H1 (cell line): ENCODE results near the gene PCDH9. TPM values are rescaled to one million over a fixed set of nuclear protein-coding genes. Genes with fewer than 3 reads are reported as not detected.
A peak's percentile ranks its signal among the peaks of the same experiment; 100 is the strongest.

Source experiments
- CTCF ChIA-PET: fragments of 300-600 bp; sonication (Branson Sonifier 250); formaldehyde crosslinking; loops from one replicate; lab custom pipeline; 2021; ENCODE audit not compliant: partially characterized antibody; lab: Charles Lee
- POLR2A ChIA-PET: fragments of 300-600 bp; sonication (Branson Sonifier 250); formaldehyde crosslinking; loops from one replicate; lab custom pipeline; 2021; ENCODE audit warnings: inconsistent platforms; ENCODE audit not compliant: partially characterized antibody; lab: Charles Lee
- DNase-seq, 2 experiments: peaks; one replicate each; pipeline versions ENCODE4 v3.0.0 to v3.0.0-alpha.2; 2010 to 2022; ENCODE audit warnings: low spot score in 2 of 2, low read depth in 1 of 2, mixed read lengths in 1 of 2
- FAIRE-seq: peaks from 2 replicates; lab custom pipeline; 2011; peaks lifted over from hg19 to GRCh38; lab: Jason Lieb, UNC
- H2AFZ ChIP-seq: 2 replicates; pipeline ENCODE4 v1.8.1; 2012; ENCODE audit warnings: low read length, inconsistent platforms
- H2AK5ac ChIP-seq: 2 replicates; pipeline ENCODE4 v1.6.1; 2013; ENCODE audit warnings: low read depth, low read length
- H2BK120ac ChIP-seq: replicated peaks from 2 replicates; pipeline ENCODE3; 2013; ENCODE audit warnings: low read depth, low read length, inconsistent platforms
- H2BK12ac ChIP-seq: 2 replicates; pipeline ENCODE4 v1.6.1; 2013; ENCODE audit warnings: low read depth, low read length
- H2BK15ac ChIP-seq: 2 replicates; pipeline ENCODE4 v1.6.1; 2013; ENCODE audit warnings: low read length
- H2BK20ac ChIP-seq: 2 replicates; pipeline ENCODE4 v1.6.1; 2013; ENCODE audit warnings: low read length
- H2BK5ac ChIP-seq: 2 replicates; pipeline ENCODE4 v1.6.1; 2013; ENCODE audit warnings: low read depth, low read length
- H3K14ac ChIP-seq: 2 replicates; pipeline ENCODE4 v1.6.1; 2013; ENCODE audit warnings: inconsistent platforms; ENCODE audit not compliant: insufficient read length
- H3K18ac ChIP-seq: 2 replicates; pipeline ENCODE4 v1.6.1; 2013; ENCODE audit warnings: low read length; ENCODE audit errors: extremely low read depth
- H3K23ac ChIP-seq: 2 replicates; pipeline ENCODE4 v1.6.1; 2013; ENCODE audit warnings: inconsistent platforms; ENCODE audit not compliant: insufficient read length
- H3K23me2 ChIP-seq: 2 replicates; pipeline ENCODE4 v1.6.1; 2013; ENCODE audit warnings: low read depth, low read length
- H3K27ac ChIP-seq: 2 replicates; pipeline ENCODE4 v1.6.1; 2011; ENCODE audit warnings: low read depth, low read length, inconsistent platforms
- H3K27me3 ChIP-seq, 4 experiments: replicated peaks in 1 of 4; 1 replicate in 1 of 4; 2 replicates in 3 of 4; pipeline versions ENCODE4 v1.6.1 to v1.8.1; 2011 to 2013; ENCODE audit warnings: low read length in 3 of 4, mild to moderate bottlenecking in 3 of 4, inconsistent platforms in 2 of 4, mixed read lengths in 2 of 4, moderate library complexity in 1 of 4; ENCODE audit not compliant: control insufficient read depth in 3 of 4, insufficient read depth in 3 of 4; ENCODE audit errors: extremely low read depth in 1 of 4
- H3K36me3 ChIP-seq, 4 experiments: 2 replicates each; pipeline versions ENCODE4 v1.6.1 to v1.8.1; 2011 to 2013; ENCODE audit warnings: mild to moderate bottlenecking in 4 of 4, low read length in 3 of 4, moderate library complexity in 2 of 4, control low read depth in 1 of 4, inconsistent platforms in 1 of 4; ENCODE audit not compliant: insufficient read depth in 4 of 4, control insufficient read depth in 2 of 4
- H3K4ac ChIP-seq: replicated peaks from 2 replicates; pipeline ENCODE3; 2013; ENCODE audit warnings: low read length, low read depth, mixed read lengths, inconsistent platforms; ENCODE audit not compliant: insufficient read length
- H3K4me1 ChIP-seq, 4 experiments: replicated peaks in 1 of 4; 1 replicate in 1 of 4; 2 replicates in 3 of 4; pipeline versions ENCODE4 v1.6.1 to v1.8.1; 2011 to 2013; ENCODE audit warnings: low read length in 3 of 4, inconsistent platforms in 2 of 4, mixed read lengths in 1 of 4; ENCODE audit not compliant: insufficient read depth in 4 of 4, control insufficient read depth in 3 of 4
- H3K4me2 ChIP-seq, 2 experiments: 2 replicates each; pipeline versions ENCODE4 v1.6.1 to v1.8.1; 2011 to 2013; ENCODE audit warnings: low read depth in 2 of 2, low read length in 2 of 2, control low read depth in 1 of 2, inconsistent platforms in 1 of 2, mild to moderate bottlenecking in 1 of 2; ENCODE audit not compliant: insufficient read depth in 1 of 2
- H3K4me3 ChIP-seq, 4 experiments: fragments of 200-600, 300-600 bp in 1 of 4; sonication (generic), shearing (Covaris generic), sonication (Bioruptor Twin) in 1 of 4; 2 replicates each; pipeline versions ENCODE4 v1.5.1 to v1.8.1; 2011 to 2016; ENCODE audit warnings: low read length in 4 of 4, low read depth in 3 of 4, control low read depth in 2 of 4, inconsistent platforms in 2 of 4, mild to moderate bottlenecking in 2 of 4, mixed read lengths in 1 of 4, moderate library complexity in 1 of 4; ENCODE audit not compliant: insufficient read depth in 2 of 4; ENCODE audit errors: extremely low read depth in 1 of 4
- H3K56ac ChIP-seq: replicated peaks from 2 replicates; pipeline ENCODE3; 2013; ENCODE audit warnings: low read depth, mild to moderate bottlenecking, mixed read lengths, low read length, inconsistent platforms; ENCODE audit not compliant: insufficient read length
- H3K79me1 ChIP-seq: 2 replicates; pipeline ENCODE4 v1.6.1; 2013; ENCODE audit warnings: low read depth, low read length, control low read depth
- H3K79me2 ChIP-seq, 2 experiments: 2 replicates each; pipeline versions ENCODE4 v1.6.1 to v1.8.1; 2012 to 2013; ENCODE audit warnings: low read length in 2 of 2, mild to moderate bottlenecking in 2 of 2, inconsistent platforms in 1 of 2; ENCODE audit not compliant: insufficient read depth in 2 of 2, control insufficient read depth in 1 of 2
- H3K9ac ChIP-seq, 4 experiments: replicated peaks in 1 of 4; 1 replicate in 1 of 4; 2 replicates in 3 of 4; pipeline versions ENCODE4 v1.6.1 to v1.8.1; 2011 to 2013; ENCODE audit warnings: low read depth in 3 of 4, low read length in 3 of 4, control low read depth in 2 of 4, mild to moderate bottlenecking in 2 of 4, moderate library complexity in 2 of 4, inconsistent platforms in 1 of 4; ENCODE audit errors: extremely low read depth in 1 of 4
- H3K9me3 ChIP-seq, 2 experiments: 2 replicates each; pipeline versions ENCODE4 v1.6.1 to v1.8.1; 2012 to 2013; ENCODE audit warnings: mild to moderate bottlenecking in 2 of 2, moderate library complexity in 2 of 2, control low read depth in 1 of 2, inconsistent platforms in 1 of 2, low read depth in 1 of 2, low read length in 1 of 2, mixed read lengths in 1 of 2; ENCODE audit not compliant: insufficient read depth in 2 of 2
- H4K20me1 ChIP-seq, 2 experiments: replicated peaks in 1 of 2; 2 replicates each; pipeline versions ENCODE3 to v1.8.1; 2011 to 2013; ENCODE audit warnings: inconsistent platforms in 2 of 2, low read length in 2 of 2, mild to moderate bottlenecking in 1 of 2; ENCODE audit not compliant: insufficient read depth in 2 of 2, control insufficient read depth in 1 of 2
- H4K5ac ChIP-seq: 2 replicates; pipeline ENCODE4 v1.6.1; 2013; ENCODE audit warnings: low read length, low read depth, mixed read lengths, inconsistent platforms; ENCODE audit not compliant: insufficient read length
- H4K8ac ChIP-seq: 2 replicates; pipeline ENCODE4 v1.8.0; 2013; ENCODE audit warnings: mild to moderate bottlenecking, moderate library complexity, low read length, inconsistent platforms; ENCODE audit not compliant: insufficient read depth; ENCODE audit errors: extremely low read depth
- H4K91ac ChIP-seq: replicated peaks from 2 replicates; pipeline ENCODE3; 2013; ENCODE audit warnings: low read length, mixed read lengths, inconsistent platforms; ENCODE audit not compliant: insufficient read length
- EZH2 ChIP-seq: fragments of 200-600 bp; sonication (generic); IDR thresholded peaks from 2 replicates; pipeline ENCODE4 v1.7.1; 2012; ENCODE audit warnings: low read depth, mild to moderate bottlenecking, moderate library complexity, low read length, inconsistent platforms; ENCODE audit not compliant: severe bottlenecking
- RAD21 ChIP-seq, 2 experiments: IDR thresholded peaks in 1 of 2; conservative IDR thresholded peaks in 1 of 2; 2 replicates each; pipeline ENCODE4 v1.6.1; 2011; ENCODE audit warnings: low read depth in 2 of 2, low read length in 2 of 2, improper control_type of control experiment in 1 of 2, inconsistent platforms in 1 of 2, mild to moderate bottlenecking in 1 of 2, moderate library complexity in 1 of 2
- WGBS, 2 experiments: shearing (Covaris generic) in 1 of 2; methylation state at CpG; one replicate each; pipeline versions ENCODE4 v1.1.6 to v1.1.7; 2013 to 2015; ENCODE audit warnings: low lambda C conversion rate in 2 of 2, mixed read lengths in 2 of 2, inconsistent platforms in 1 of 2, low coverage in 1 of 2, missing lambda C conversion rate in 1 of 2; ENCODE audit not compliant: insufficient replicate concordance in 2 of 2, insufficient coverage in 1 of 2, insufficient read length in 1 of 2; ENCODE audit errors: extremely low coverage in 1 of 2, missing lambda C conversion rate in 1 of 2; 5-methylcytosine and 5-hydroxymethylcytosine counted together
- polyA plus RNA-seq, 7 experiments: library from polyadenylated mRNA; depleted of rRNA in 3 of 7; stranded (reverse) in 5 of 7; unstranded in 2 of 7; fragments of >200 nt in 5 of 7; fragments of 200-250 nt in 2 of 7; gene quantifications; 1 replicate in 5 of 7; 2 replicates in 1 of 7; 4 replicates in 1 of 7; pipeline versions ENCODE4 v1.2.1 to v1.2.3, GENCODE V29; 2011 to 2013; ENCODE audit warnings: missing spikeins in 2 of 7, mixed read lengths in 2 of 7
- total RNA-seq: library from RNA; stranded (reverse); fragmentation: NEBNext Ultra II Directional; extraction: Animal tissue kit (Norgen Biotek cat#: 25700); gene quantifications from 2 replicates; pipeline ENCODE4 v1.2.1, GENCODE V29; 2021

PCDH9 gene
- total and polyA plus RNA-seq, 2 of the 8 experiments (the other 6 are each of a cell fraction or from before 2014, with no cell fraction given), result 0.12 to 0.60 TPM

GRCh38 chr13:67075239-67075638 is 154.9 kb downstream of the PCDH9 start:
- no peak overlapping the region for H2BK120ac ChIP-seq
- no peak overlapping the region for H2BK15ac ChIP-seq
- no peak overlapping the region for H3K4ac ChIP-seq
- H3K56ac ChIP-seq, result no peak overlapping the region
- no peak overlapping the region for H3K23ac ChIP-seq
- no peaks in the 10 kb centered on the region for H3K9me3 ChIP-seq
- H3K14ac ChIP-seq, result no peak overlapping the region
- H3K9ac ChIP-seq, result no peak overlapping the region
- no peak overlapping the region for H2BK12ac ChIP-seq
- no peaks in the 10 kb centered on the region for H4K20me1 ChIP-seq
- no peaks in the 10 kb centered on the region for H3K4me1 ChIP-seq
- DNase-seq (no peak), FAIRE-seq (no peak)
- H4K8ac ChIP-seq, result no peak overlapping the region
- H3K36me3 ChIP-seq, result no peaks in the 10 kb centered on the region
- no peak overlapping the region for H4K91ac ChIP-seq
- H2AK5ac ChIP-seq, result no peak overlapping the region
- H2AFZ ChIP-seq, result no peak overlapping the region
- no peak overlapping the region for H3K27ac ChIP-seq
- ChIA-PET POLR2A (no interaction called here), CTCF (no interaction called here)
- no peak overlapping the region for H2BK20ac ChIP-seq
- H3K79me1 ChIP-seq, result no peaks in the 10 kb centered on the region
- no peak overlapping the region for H3K4me2 ChIP-seq
- 91% methylated on average over 1 of the region's 1 CpG; no CpG with 5 or more reads in 1 of the 2 experiments for WGBS, 2 experiments
- no peaks in the 10 kb centered on the region for H3K27me3 ChIP-seq
- TF ChIP-seq RAD21 (IDR thresholded peaks at IDR 0.05 in 1 of 2, conservative IDR thresholded peaks at IDR 0.05 in 1 of 2; ENCODE audit: low read depth in 2 of 2, low read length in 2 of 2) (peak in 1 of 2 experiments; percentile 40; a peak in 2 of 4 replicates), EZH2 (no peak)
- H3K18ac ChIP-seq, result no peak overlapping the region
- no peak overlapping the region for H4K5ac ChIP-seq
- no peaks in the 10 kb centered on the region for H3K23me2 ChIP-seq
- no peak overlapping the region for H3K4me3 ChIP-seq
- no peak overlapping the region for H2BK5ac ChIP-seq
- H3K79me2 ChIP-seq, result no peaks in the 10 kb centered on the region
